Activated naive CD8-positive, alpha-beta T cell treated with anti-CD3 and anti-CD28 coated beads for 36 hours (primary cell): ENCODE data around the gene PTGFRN. TPM values are rescaled to one million over a fixed set of nuclear protein-coding genes. Genes with fewer than 3 reads are reported as not detected.

Experiments
- DNase-seq: peaks from one replicate; pipeline ENCODE4 v3.0.0; 2021
- H3K27ac Mint-ChIP-seq: one replicate; pipeline ENCODE4 v1.8.0; 2022; ENCODE audit warnings: mild to moderate bottlenecking, moderate library complexity, mixed read lengths
- H3K27me3 Mint-ChIP-seq: one replicate; pipeline ENCODE4 v1.8.0; 2022; ENCODE audit warnings: mild to moderate bottlenecking, mixed read lengths
- H3K36me3 Mint-ChIP-seq: one replicate; pipeline ENCODE4 v1.8.0; 2021; ENCODE audit warnings: mild to moderate bottlenecking, mixed read lengths
- H3K4me1 Mint-ChIP-seq: one replicate; pipeline ENCODE4 v1.8.0; 2021; ENCODE audit warnings: mixed read lengths
- H3K4me3 Mint-ChIP-seq: one replicate; pipeline ENCODE4 v1.8.0; 2022; ENCODE audit warnings: mild to moderate bottlenecking, moderate library complexity, mixed read lengths
- H3K9me3 Mint-ChIP-seq: one replicate; pipeline ENCODE4 v1.8.0; 2022; ENCODE audit warnings: mixed read lengths
- total RNA-seq, 2 experiments: library from RNA; stranded (reverse); gene quantifications; one replicate each; pipeline ENCODE4 v1.2.3, GENCODE V29; 2021

PTGFRN gene
- total RNA-seq, 2 experiments from 2014 or later, result 8.7 to 9.4 TPM

GRCh38 chr1:116879478-116880133, 30.1 kb upstream of the PTGFRN start:
- Mint-ChIP-seq H3K27ac (no peak overlapping the region), H3K27me3 (no peaks in the 10 kb centered on the region), H3K4me3 (no peak overlapping the region), H3K36me3 (no peaks in the 10 kb centered on the region), H3K9me3 (no peaks in the 10 kb centered on the region), H3K4me1 (peaks cover 20% of the 10 kb centered on the region)
- no peak for DNase-seq

GRCh38 chr1:116880917-116881316, 28.8 kb upstream of the PTGFRN start:
- DNase-seq, result no peak
- Mint-ChIP-seq H3K36me3 (no peaks in the 10 kb centered on the region), H3K4me3 (no peak overlapping the region), H3K9me3 (no peaks in the 10 kb centered on the region), H3K27ac (no peak overlapping the region), H3K4me1 (peaks cover 10% of the 10 kb centered on the region), H3K27me3 (no peaks in the 10 kb centered on the region)

DNA sequence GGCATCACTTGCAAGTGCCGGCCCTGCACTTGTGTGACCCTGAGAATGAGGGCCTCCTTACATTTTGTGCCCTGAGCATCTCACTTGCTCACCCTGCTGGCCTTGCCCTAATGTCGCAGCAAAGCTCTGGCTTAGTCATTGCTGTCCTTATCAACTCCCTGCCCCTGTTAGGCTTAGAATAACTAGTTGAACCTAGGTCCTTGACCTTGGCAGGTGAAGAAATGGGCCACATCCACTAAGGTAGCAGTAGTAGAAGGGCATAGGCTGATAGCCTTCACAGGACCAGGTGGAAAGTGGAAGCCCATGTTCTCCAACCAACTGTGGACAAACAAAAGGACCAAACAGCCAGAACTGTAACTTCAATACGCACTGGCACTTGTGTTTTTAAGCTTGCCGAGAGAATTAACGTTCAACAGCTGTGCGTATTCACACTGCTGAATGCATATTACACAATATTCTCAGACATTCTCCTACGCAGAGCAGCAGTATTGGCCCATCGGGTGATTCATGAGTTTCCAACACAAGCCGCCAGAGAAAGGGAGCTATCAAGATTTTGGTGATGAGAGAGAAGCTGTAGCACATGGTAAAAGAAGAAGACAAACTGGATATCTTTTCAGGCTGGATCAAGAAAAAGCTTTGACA, 27.7 kb upstream of the PTGFRN start:
- H3K4me3 Mint-ChIP-seq, result no peak overlapping the region
- H3K27me3 Mint-ChIP-seq, result no peaks in the 10 kb centered on the region
- H3K27ac Mint-ChIP-seq, result no peak overlapping the region
- H3K36me3 Mint-ChIP-seq, result no peaks in the 10 kb centered on the region
- DNase-seq, result peak; percentile 39
- no peaks in the 10 kb centered on the region for H3K9me3 Mint-ChIP-seq
- peaks cover 8% of the 10 kb centered on the region for H3K4me1 Mint-ChIP-seq

- no peaks in the 10 kb centered on the region for H3K36me3 Mint-ChIP-seq
- H3K27me3 Mint-ChIP-seq, result no peaks in the 10 kb centered on the region
- no peak overlapping the region for H3K27ac Mint-ChIP-seq
- H3K4me3 Mint-ChIP-seq, result no peak overlapping the region
- H3K9me3 Mint-ChIP-seq, result no peaks in the 10 kb centered on the region
- no peak for DNase-seq
- H3K4me1 Mint-ChIP-seq, result peaks cover 8% of the 10 kb centered on the region
Measured at GRCh38 chr1:116882866-116883265, 26.9 kb upstream of the PTGFRN start.

DNA sequence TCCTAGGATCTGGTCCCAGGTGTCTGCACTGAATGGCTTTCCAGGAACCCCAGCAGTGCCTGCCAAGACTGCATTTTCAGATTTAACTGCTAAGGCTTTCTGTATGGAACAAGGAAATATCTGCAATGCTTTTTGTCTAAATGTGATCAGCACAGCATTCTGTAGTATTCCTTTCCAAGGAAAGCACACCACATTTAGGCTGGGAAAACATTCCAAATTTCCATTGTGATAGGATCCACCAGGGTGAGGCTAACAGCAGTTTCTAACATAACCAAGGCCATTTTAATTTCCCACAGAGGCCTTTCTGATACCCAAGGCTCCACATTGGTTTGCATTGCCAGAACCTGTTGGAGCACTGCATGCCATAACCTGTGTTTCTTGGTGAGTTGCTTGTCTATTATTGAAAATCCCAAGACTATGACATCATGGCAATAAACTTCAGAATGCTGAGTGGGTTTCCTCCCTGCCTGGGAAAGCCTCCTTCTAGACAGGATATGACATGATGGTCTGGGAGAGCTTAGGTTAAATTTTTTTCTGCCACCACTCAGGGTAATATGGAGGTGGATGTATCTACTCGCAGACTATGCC, 23.3 kb upstream of the PTGFRN start:
- Mint-ChIP-seq H3K4me3 (no peak overlapping the region), H3K27ac (no peak overlapping the region), H3K4me1 (peaks cover 8% of the 10 kb centered on the region), H3K27me3 (no peaks in the 10 kb centered on the region), H3K36me3 (no peaks in the 10 kb centered on the region), H3K9me3 (no peaks in the 10 kb centered on the region)
- no peak for DNase-seq

GRCh38 chr1:116887212-116887611, 22.5 kb upstream of the PTGFRN start:
- Mint-ChIP-seq H3K27me3 (peaks cover 3% of the 10 kb centered on the region), H3K4me1 (peaks cover 5% of the 10 kb centered on the region), H3K4me3 (no peak overlapping the region), H3K27ac (no peak overlapping the region), H3K9me3 (no peaks in the 10 kb centered on the region), H3K36me3 (no peaks in the 10 kb centered on the region)
- no peak for DNase-seq

GRCh38 chr1:116889380-116889779, 20.3 kb upstream of the PTGFRN start:
- no peak for DNase-seq
- Mint-ChIP-seq H3K9me3 (peaks cover 6% of the 10 kb centered on the region), H3K27me3 (peaks cover 11% of the 10 kb centered on the region), H3K36me3 (no peaks in the 10 kb centered on the region), H3K4me3 (no peak overlapping the region), H3K4me1 (peaks cover 3% of the 10 kb centered on the region), H3K27ac (no peak overlapping the region)

DNA sequence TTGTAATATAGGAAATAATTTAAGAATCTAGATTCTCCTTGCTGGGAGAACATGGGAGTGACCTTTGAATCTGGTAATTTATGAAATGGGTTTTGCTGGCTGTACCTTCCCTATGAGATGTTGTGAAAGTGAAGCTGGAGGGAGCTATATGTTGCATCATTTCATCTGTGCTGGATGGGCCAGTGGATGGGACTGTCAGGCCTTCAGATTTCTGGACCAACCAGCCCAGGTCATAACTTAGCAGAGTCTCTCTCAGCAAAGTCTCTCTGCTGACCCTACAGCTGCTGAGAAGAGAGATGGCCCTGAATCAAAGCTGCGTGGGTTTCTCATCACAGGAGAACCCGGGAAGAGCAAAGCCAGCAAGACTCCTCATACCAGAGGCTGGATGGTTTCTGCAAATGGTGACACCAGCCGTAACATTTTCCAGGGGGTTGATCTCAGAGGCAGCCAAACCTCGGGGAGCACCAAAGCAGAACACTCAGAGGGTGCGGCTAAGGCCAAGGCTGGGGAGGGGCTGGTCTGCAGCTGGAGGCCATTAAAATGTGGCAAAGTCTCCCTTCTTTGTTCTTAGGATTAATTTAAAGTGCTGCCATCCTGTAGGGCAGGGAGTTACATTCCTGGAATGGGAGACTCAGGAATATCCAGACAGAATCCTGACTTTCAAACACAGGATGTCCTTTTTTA, 18.2 kb upstream of the PTGFRN start:
- Mint-ChIP-seq H3K4me1 (peaks cover 2% of the 10 kb centered on the region), H3K4me3 (no peak overlapping the region), H3K9me3 (peaks cover 14% of the 10 kb centered on the region), H3K27me3 (peaks cover 17% of the 10 kb centered on the region), H3K36me3 (peaks cover 2% of the 10 kb centered on the region), H3K27ac (no peak overlapping the region)
- DNase-seq, result no peak

DNA sequence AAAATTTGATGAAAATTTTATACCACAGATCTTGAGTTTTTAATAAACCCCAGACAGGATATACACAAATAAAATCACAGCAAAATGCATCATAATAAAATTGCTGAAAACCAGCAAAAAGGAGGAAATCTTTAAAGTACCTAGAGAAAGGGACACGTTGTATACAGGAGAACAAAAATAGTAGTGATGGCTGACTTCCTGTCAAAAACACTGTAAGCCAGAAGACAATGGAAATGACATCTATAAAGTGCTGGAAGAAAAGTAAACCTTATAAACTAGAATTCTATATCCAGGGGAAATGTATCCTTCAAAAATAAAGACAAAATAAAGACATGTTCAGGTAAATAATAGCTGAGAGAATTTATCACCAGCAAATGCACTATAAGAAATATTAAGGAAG, 14.6 kb upstream of the PTGFRN start:
- H3K4me1 Mint-ChIP-seq, result peaks cover 2% of the 10 kb centered on the region
- no peak overlapping the region for H3K4me3 Mint-ChIP-seq
- H3K27me3 Mint-ChIP-seq, result peaks cover 17% of the 10 kb centered on the region
- peaks cover 2% of the 10 kb centered on the region for H3K36me3 Mint-ChIP-seq
- H3K27ac Mint-ChIP-seq, result no peak overlapping the region
- DNase-seq, result no peak
- peaks cover 14% of the 10 kb centered on the region for H3K9me3 Mint-ChIP-seq

DNA sequence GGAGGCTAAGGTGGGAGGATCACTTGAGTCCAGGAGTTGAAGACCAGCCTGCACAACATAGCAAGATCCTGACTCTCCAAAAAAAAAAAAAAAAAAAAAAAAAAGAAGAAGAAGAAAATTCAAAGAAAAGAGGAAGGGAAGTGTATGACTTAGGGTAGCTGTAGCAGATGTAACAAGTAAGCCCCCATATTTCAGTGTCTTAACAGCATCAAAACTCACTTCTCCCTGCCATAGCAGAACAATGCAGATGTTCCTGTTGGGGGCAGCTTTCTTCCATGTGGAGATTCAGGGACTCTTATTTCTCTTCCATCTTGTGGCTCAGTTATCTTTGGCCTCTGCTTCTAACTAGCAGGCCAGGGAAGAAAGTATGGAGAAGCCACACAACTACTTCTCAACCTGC, 10.2 kb upstream of the PTGFRN start:
- H3K27ac Mint-ChIP-seq, result no peak overlapping the region
- H3K9me3 Mint-ChIP-seq, result peaks cover 8% of the 10 kb centered on the region
- H3K4me3 Mint-ChIP-seq, result no peak overlapping the region
- peaks cover 6% of the 10 kb centered on the region for H3K27me3 Mint-ChIP-seq
- H3K4me1 Mint-ChIP-seq, result no peaks in the 10 kb centered on the region
- H3K36me3 Mint-ChIP-seq, result peaks cover 2% of the 10 kb centered on the region
- no peak for DNase-seq

DNA sequence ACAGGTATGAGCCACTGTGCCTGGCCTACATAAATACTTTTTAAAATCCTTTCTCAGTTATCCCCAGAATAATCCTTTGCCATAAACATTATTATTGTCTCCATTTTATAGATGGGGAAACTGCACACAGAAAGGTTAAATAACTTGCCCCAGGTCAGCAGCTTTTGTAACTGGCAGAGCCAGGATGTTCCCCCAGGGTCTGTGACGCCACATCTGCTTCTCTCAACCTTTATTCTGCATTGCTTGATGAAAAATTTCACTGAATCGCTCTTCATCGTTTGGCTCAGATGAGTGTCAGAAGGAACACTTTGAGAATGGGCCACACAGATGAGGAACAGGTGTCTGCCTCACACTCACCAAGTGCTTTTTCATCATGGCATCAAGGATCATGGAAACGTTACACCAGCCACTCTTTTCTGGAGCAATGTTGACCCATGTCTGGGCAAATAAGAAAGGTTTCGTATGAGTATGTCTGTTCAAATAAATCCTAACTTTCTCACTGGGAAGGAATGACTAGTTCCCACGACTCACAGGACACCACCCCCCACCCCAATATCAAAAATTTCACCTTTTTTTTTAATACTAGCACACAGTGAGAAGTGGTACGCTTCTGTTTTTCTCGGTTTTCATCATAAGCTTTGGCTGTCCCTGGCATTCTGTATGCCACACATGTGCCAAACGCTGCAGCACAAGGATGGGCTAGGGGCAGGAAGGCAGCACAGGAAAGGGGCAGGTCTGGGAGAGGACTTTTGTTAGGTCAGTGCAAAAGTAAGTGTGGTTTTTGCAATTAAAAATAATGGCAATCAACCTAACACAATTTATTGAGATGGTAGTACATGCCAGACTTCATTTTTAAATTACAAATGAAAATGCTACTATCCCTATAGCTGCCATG, 9.0 kb upstream of the PTGFRN start:
- DNase-seq, result no peak
- Mint-ChIP-seq H3K27me3 (no peaks in the 10 kb centered on the region), H3K27ac (no peak overlapping the region), H3K4me1 (no peaks in the 10 kb centered on the region), H3K36me3 (no peaks in the 10 kb centered on the region), H3K4me3 (no peak overlapping the region), H3K9me3 (no peaks in the 10 kb centered on the region)

- H3K9me3 Mint-ChIP-seq, result no peaks in the 10 kb centered on the region
Measured at GRCh38 chr1:116902027-116902426, 7.7 kb upstream of the PTGFRN start.

GRCh38 chr1:116902723-116903383, 6.9 kb upstream of the PTGFRN start:
- no peak overlapping the region for H3K4me3 Mint-ChIP-seq
- H3K9me3 Mint-ChIP-seq, result no peaks in the 10 kb centered on the region
- DNase-seq, result no peak
- H3K27ac Mint-ChIP-seq, result no peak overlapping the region
- no peaks in the 10 kb centered on the region for H3K27me3 Mint-ChIP-seq
- no peaks in the 10 kb centered on the region for H3K4me1 Mint-ChIP-seq
- H3K36me3 Mint-ChIP-seq, result no peaks in the 10 kb centered on the region

More at GRCh38 chr1:116902027-116902426, 7.7 kb upstream of the PTGFRN start:
- no peak for DNase-seq
- Mint-ChIP-seq H3K4me1 (no peaks in the 10 kb centered on the region), H3K27ac (no peak overlapping the region), H3K27me3 (no peaks in the 10 kb centered on the region), H3K4me3 (no peak overlapping the region), H3K36me3 (no peaks in the 10 kb centered on the region)

DNA sequence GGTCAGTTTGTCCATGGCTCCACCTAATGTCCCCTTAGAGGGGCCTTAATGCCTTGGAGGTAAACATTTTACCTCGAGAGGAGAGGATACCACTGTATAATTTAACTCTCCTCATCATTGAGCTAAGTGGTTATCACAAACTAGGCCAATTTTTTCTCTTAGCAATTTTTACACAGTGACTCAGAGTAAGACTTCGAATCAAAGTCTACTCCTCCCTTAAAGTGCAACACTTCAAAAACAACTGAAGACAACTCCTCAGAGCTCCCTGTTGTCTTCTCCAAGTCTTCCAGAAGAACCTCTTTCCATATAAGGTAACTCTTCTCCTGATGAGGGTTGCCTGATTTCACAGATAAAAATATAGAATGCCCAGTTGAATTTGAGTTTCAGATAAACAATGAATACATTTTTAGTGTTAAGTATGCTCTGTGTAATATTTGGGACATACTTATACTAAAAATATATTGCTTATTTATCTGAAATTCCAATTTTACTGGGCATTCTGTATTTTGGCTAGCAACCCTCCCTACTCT, 4.9 kb upstream of the PTGFRN start:
- H3K4me3 Mint-ChIP-seq, result no peak overlapping the region
- H3K4me1 Mint-ChIP-seq, result peaks cover 2% of the 10 kb centered on the region
- no peak overlapping the region for H3K27ac Mint-ChIP-seq
- no peak for DNase-seq
- peaks cover 9% of the 10 kb centered on the region for H3K27me3 Mint-ChIP-seq
- no peaks in the 10 kb centered on the region for H3K36me3 Mint-ChIP-seq
- no peaks in the 10 kb centered on the region for H3K9me3 Mint-ChIP-seq
